Stimulated activated effector memory CD8-positive, alpha-beta T cell treated with anti-CD3 and anti-CD28 coated beads, Interleukin-12 subunit alpha, Interleukin-12 subunit beta, amount 100 ng/mL, for 72 hours (primary cell): ENCODE results near the gene SDK2.

Experiments
- ATAC-seq: fragments of 150-1000 bp; cut with Tn5 transposase; 2 replicates; pipeline ENCODE4 v1.10.0; 2021
- DNase-seq, 2 donors: peaks; one replicate each; pipeline ENCODE4 v3.0.0; 2021 to 2022; ENCODE audit warnings: low spot score in 2 of 2
- H3K27ac Mint-ChIP-seq: one replicate; pipeline ENCODE4 v1.8.0; 2022; ENCODE audit warnings: mild to moderate bottlenecking, mixed read lengths
- H3K36me3 Mint-ChIP-seq: one replicate; pipeline ENCODE4 v1.8.0; 2022; ENCODE audit warnings: mild to moderate bottlenecking, mixed read lengths
- H3K4me1 Mint-ChIP-seq: one replicate; pipeline ENCODE4 v1.8.0; 2022; ENCODE audit warnings: mixed read lengths
- H3K4me3 Mint-ChIP-seq: one replicate; pipeline ENCODE4 v1.8.0; 2022; ENCODE audit warnings: mild to moderate bottlenecking, mixed read lengths
- H3K9me3 Mint-ChIP-seq: one replicate; pipeline ENCODE4 v1.8.0; 2022; ENCODE audit warnings: mixed read lengths

The SDK2 gene

GRCh38 chr17:73539166-73539565 lies 105.1 kb downstream of the SDK2 start:
- no peak for DNase-seq
- H3K4me1 Mint-ChIP-seq: no peaks in the 10 kb centered on the region
- ATAC-seq: no peak
- no peaks in the 10 kb centered on the region for H3K9me3 Mint-ChIP-seq
- no peaks in the 10 kb centered on the region for H3K36me3 Mint-ChIP-seq
- H3K4me3 Mint-ChIP-seq: no peak overlapping the region
- no peak overlapping the region for H3K27ac Mint-ChIP-seq

- Mint-ChIP-seq H3K27ac (no peak overlapping the region), H3K4me3 (no peak overlapping the region), H3K9me3 (no peaks in the 10 kb centered on the region)
Measured at GRCh38 chr17:73538445-73538844, 105.8 kb downstream of the SDK2 start.

GRCh38 chr17:73536700-73537605 lies 107.3 kb downstream of the SDK2 start:
- no peaks in the 10 kb centered on the region for H3K9me3 Mint-ChIP-seq
- no peak for DNase-seq
- H3K36me3 Mint-ChIP-seq: no peaks in the 10 kb centered on the region
- H3K4me1 Mint-ChIP-seq: no peaks in the 10 kb centered on the region
- no peak overlapping the region for H3K27ac Mint-ChIP-seq
- H3K4me3 Mint-ChIP-seq: no peak overlapping the region
- no peak for ATAC-seq

More at GRCh38 chr17:73538445-73538844, 105.8 kb downstream of the SDK2 start:
- no peak for ATAC-seq
- Mint-ChIP-seq H3K4me1 (no peaks in the 10 kb centered on the region), H3K36me3 (no peaks in the 10 kb centered on the region)
- no peak for DNase-seq

- DNase-seq (no peak), ATAC-seq (no peak)
- Mint-ChIP-seq H3K27ac (no peak overlapping the region), H3K9me3 (no peaks in the 10 kb centered on the region), H3K36me3 (no peaks in the 10 kb centered on the region), H3K4me3 (no peak overlapping the region), H3K4me1 (no peaks in the 10 kb centered on the region)
Measured at GRCh38 chr17:73535746-73536145, 108.5 kb downstream of the SDK2 start.

GRCh38 chr17:73534209-73534909 lies 109.9 kb downstream of the SDK2 start:
- Mint-ChIP-seq H3K27ac (no peak overlapping the region), H3K4me3 (no peak overlapping the region), H3K9me3 (no peaks in the 10 kb centered on the region), H3K4me1 (no peaks in the 10 kb centered on the region), H3K36me3 (no peaks in the 10 kb centered on the region)
- DNase-seq: no peak
- ATAC-seq: no peak

GRCh38 chr17:73533781-73534180 lies 110.5 kb downstream of the SDK2 start:
- ATAC-seq (no peak), DNase-seq (no peak)
- Mint-ChIP-seq H3K36me3 (no peaks in the 10 kb centered on the region), H3K9me3 (no peaks in the 10 kb centered on the region), H3K4me1 (no peaks in the 10 kb centered on the region), H3K27ac (no peak overlapping the region), H3K4me3 (no peak overlapping the region)

- Mint-ChIP-seq H3K9me3 (no peaks in the 10 kb centered on the region), H3K4me1 (no peaks in the 10 kb centered on the region), H3K27ac (no peak overlapping the region), H3K4me3 (no peak overlapping the region), H3K36me3 (no peaks in the 10 kb centered on the region)
- no peak for ATAC-seq
- no peak for DNase-seq
Measured at GRCh38 chr17:73533127-73533526, 111.1 kb downstream of the SDK2 start.

- Mint-ChIP-seq H3K9me3 (no peaks in the 10 kb centered on the region), H3K36me3 (no peaks in the 10 kb centered on the region), H3K4me1 (no peaks in the 10 kb centered on the region), H3K27ac (no peak overlapping the region), H3K4me3 (no peak overlapping the region)
- ATAC-seq (no peak), DNase-seq (no peak)
Measured at GRCh38 chr17:73532421-73532901, 111.8 kb downstream of the SDK2 start.

- Mint-ChIP-seq H3K9me3 (no peaks in the 10 kb centered on the region), H3K27ac (no peak overlapping the region), H3K4me1 (no peaks in the 10 kb centered on the region), H3K4me3 (no peak overlapping the region), H3K36me3 (no peaks in the 10 kb centered on the region)
- ATAC-seq (no peak), DNase-seq (no peak)
Measured at GRCh38 chr17:73531158-73531557, 113.1 kb downstream of the SDK2 start.

GRCh38 chr17:73528679-73529078 lies 115.6 kb downstream of the SDK2 start:
- no peak for ATAC-seq
- no peak overlapping the region for H3K27ac Mint-ChIP-seq
- H3K36me3 Mint-ChIP-seq: no peaks in the 10 kb centered on the region
- H3K4me3 Mint-ChIP-seq: no peak overlapping the region
- no peak for DNase-seq
- H3K4me1 Mint-ChIP-seq: no peaks in the 10 kb centered on the region
- H3K9me3 Mint-ChIP-seq: no peaks in the 10 kb centered on the region

GRCh38 chr17:73526952-73527351 lies 117.3 kb downstream of the SDK2 start:
- Mint-ChIP-seq H3K9me3 (no peaks in the 10 kb centered on the region), H3K4me3 (no peak overlapping the region), H3K27ac (no peak overlapping the region), H3K4me1 (no peaks in the 10 kb centered on the region), H3K36me3 (no peaks in the 10 kb centered on the region)
- no peak for ATAC-seq
- DNase-seq: no peak

GRCh38 chr17:73524941-73525679 lies 119.1 kb downstream of the SDK2 start:
- no peak overlapping the region for H3K4me3 Mint-ChIP-seq
- no peaks in the 10 kb centered on the region for H3K4me1 Mint-ChIP-seq
- H3K9me3 Mint-ChIP-seq: no peaks in the 10 kb centered on the region
- H3K27ac Mint-ChIP-seq: no peak overlapping the region
- ATAC-seq (no peak), DNase-seq (no peak)
- H3K36me3 Mint-ChIP-seq: no peaks in the 10 kb centered on the region

- Mint-ChIP-seq H3K4me1 (no peaks in the 10 kb centered on the region), H3K4me3 (no peak overlapping the region), H3K36me3 (no peaks in the 10 kb centered on the region), H3K9me3 (no peaks in the 10 kb centered on the region), H3K27ac (no peak overlapping the region)
- DNase-seq (no peak), ATAC-seq (no peak)
Measured at GRCh38 chr17:73522696-73523095, 121.5 kb downstream of the SDK2 start.

GRCh38 chr17:73522107-73522506 lies 122.1 kb downstream of the SDK2 start:
- Mint-ChIP-seq H3K27ac (no peak overlapping the region), H3K36me3 (no peaks in the 10 kb centered on the region), H3K9me3 (no peaks in the 10 kb centered on the region), H3K4me1 (no peaks in the 10 kb centered on the region), H3K4me3 (no peak overlapping the region)
- ATAC-seq: no peak
- DNase-seq: no peak

GRCh38 chr17:73521376-73521775 lies 122.9 kb downstream of the SDK2 start:
- no peak for DNase-seq
- no peak overlapping the region for H3K4me3 Mint-ChIP-seq
- no peak for ATAC-seq
- H3K27ac Mint-ChIP-seq: no peak overlapping the region
- no peaks in the 10 kb centered on the region for H3K4me1 Mint-ChIP-seq
- H3K9me3 Mint-ChIP-seq: no peaks in the 10 kb centered on the region
- no peaks in the 10 kb centered on the region for H3K36me3 Mint-ChIP-seq
